22Rv1 (cell line): ENCODE measurements around the gene KRT8.

Source experiments
- CTCF ChIP-seq: fragments of 450-650 bp; IDR thresholded peaks from 2 replicates; pipeline ENCODE4 v1.5.1; 2017; ENCODE audit warnings: mild to moderate bottlenecking
- ZFX ChIP-seq: fragments of 450-650 bp; IDR thresholded peaks from 2 replicates; pipeline ENCODE4 v1.6.1; 2017; ENCODE audit warnings: antibody characterized with exemption, borderline replicate concordance

GRCh38 chr12:52876372-52876771 lies 28.5 kb downstream of the KRT8 start:
- TF ChIP-seq CTCF (no peak), ZFX (no peak)
